SIG-M5 treated with dmso at 0.1 percent for 504 hours (cell line): ENCODE data around the gene SEMA3F.

Experiments
- DNase-seq: peaks from one replicate; lab custom pipeline; 2025; ENCODE audit not compliant: unreplicated experiment; lab: John Stamatoyannopoulos, UW

The SEMA3F gene

GRCh38 chr3:50154840-50155490 is at the start of gene SEMA3F:
SEMA3F (plus strand) TSS chr3:50155324; CDS start chr3:50159623, 4,299 bp downstream.
- DNase-seq: peak; percentile 52

DNA sequence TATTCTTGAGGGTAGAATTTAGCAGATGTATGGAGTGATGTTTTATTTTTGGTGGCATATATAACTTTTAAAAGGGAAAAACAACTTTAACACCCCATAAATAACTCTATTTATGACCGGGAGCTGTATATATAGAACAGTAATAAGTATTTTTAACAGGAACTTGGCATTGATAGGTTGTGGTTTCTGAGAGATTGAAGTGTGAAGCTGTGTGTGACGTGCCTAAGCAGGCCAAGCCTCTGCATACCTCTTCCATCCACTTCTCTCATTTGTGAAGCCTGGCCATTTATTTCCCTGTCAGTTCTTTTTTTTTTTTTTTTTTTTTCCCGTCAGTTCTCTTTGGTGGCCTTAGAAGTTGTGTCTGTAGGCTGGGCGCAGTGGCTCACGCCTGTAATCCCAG is 43.4 kb upstream of the SEMA3F start:
- DNase-seq: no peak

GRCh38 chr3:50112462-50112861 is 42.7 kb upstream of the SEMA3F start:
- no peak for DNase-seq

GRCh38 chr3:50117120-50117519 is 38.0 kb upstream of the SEMA3F start:
- no peak for DNase-seq

DNA sequence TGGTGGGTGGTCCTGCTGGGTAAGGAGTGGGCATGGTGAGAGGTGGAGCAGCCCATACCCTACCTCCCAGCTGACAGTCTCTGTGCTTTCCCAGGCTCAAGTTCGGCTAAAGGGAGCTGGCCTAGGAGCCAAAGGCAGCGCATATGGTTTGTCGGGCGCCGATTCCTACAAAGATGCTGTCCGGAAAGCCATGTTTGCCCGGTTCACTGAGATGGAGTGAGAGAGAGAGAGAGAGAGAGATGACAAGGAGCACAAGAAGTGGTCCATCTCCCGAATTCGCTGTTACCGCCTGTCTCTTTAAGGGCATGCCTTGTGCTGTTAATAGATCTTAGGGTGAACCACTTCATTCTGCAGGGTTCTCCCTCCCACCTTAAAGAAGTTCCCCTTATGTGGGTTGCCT is 36.9 kb upstream of the SEMA3F start:
- no peak for DNase-seq

DNA sequence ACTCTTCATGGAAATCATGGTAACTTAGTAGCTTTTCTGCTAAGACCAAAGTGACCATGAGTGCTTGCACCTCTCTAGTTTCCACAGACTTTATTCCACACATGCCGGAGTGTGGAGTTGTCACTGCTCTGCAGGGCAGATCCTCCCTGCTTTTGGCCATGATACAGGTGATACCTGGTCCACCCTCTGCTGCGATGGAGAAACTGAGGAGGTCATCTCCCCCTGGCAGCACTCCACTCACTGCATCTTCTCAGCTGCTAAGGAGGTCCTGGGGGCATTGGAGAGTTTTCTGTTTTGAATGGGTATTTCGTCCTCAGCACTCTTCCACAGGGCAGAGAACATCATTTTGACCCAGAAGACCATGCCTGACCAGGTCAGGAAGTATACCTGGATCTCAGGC is 35.3 kb upstream of the SEMA3F start:
- DNase-seq: no peak

DNA sequence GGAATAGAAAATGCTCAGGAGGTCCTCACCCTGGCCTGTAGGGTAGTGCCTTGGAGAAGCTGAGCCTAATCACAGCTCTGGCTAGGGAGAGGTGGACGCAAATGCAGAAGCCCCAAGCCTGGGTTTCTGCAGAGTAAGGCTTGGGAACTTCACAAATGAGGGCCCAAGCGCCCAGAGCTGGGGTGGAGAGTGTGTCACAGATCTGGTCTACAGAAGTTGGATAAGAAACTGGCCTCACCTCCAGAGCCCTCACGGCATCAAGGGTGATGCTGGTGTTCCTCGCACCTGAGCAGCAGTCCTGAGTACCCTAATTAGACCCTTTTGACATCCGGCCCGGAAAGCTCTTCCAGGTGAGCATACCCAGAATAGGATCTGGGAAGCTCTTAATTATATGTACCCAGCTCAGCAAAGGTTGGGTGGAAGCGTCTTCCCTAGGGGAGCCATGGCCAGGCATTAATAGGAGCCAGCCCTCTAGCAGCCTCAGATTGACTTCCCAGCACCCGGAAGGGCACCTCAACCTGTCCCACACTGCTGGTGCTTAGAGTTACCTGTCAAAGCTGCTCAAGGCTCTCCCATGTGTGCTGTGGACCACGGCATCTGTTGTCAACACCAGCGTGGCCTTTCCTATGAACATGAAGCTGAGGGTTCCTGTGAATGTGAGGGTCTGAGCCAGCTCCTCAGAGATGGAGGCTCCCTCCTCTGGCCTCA is 34.6 kb upstream of the SEMA3F start:
- no peak for DNase-seq

DNA sequence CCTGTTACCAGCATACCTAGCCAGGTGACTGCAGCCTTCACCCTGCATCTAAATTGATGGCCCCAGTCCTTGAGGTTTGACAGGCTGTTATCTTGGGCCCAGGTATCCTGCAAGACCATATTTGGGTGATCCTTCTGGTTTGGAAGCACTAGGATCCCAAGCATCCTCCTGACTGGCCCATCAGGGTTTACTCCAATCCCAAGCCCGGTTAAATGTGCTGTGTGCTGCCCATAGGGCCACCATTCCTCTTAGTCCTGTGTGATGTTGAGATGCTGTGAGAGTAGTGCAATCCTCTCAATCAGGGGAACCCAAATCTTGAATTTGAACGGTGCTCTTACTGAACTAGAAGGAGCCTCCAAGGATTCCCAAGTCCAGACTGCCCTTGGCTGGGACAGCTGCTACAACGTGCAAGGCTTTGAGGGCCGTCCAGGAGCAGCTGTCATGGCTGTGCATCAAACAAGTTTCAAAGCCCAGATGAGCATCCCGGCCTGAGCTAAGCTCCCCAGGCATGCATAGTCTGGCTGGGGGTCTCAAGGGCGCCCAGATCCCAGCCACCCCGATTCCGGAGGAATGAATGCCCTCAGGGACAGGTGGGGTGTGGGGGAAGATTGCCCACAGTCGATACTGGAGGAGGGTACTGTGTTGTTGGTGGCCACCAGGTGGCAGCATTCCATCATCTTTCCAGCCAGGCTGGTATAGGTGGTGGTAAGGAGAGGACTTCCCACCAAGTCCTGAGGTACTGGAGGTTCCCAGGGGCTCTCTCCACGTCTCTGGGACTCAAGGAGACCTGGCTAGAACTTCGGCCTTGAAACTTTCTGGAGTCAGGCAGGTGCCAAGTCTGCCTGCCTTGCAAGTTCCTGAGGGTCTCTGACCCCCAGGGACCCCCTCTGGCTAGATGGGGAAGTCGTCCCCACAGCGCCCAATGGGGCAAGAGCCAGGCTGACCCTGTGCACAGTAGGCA is 33.8 kb upstream of the SEMA3F start:
- peak; percentile 65 for DNase-seq

DNA sequence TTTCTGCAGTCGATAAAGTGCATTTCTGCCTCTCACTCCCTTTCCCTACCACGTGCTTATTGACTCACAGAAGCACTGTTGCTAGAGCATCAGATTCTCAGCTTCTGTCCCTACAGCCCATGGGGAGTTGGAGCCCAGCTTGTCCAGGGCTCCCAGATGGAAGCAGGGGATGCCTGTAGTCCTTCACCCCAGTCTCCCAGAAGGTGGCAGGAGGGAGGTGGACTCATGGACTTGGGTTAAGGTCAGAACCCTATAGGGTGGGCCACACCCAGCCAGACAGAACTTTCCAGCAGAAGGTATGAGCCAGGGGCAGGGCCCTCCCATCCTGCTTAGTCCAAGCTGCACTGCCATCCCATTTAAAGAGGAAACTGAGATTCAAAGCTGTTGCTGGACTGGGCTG is 33.1 kb upstream of the SEMA3F start:
- DNase-seq: no peak

DNA sequence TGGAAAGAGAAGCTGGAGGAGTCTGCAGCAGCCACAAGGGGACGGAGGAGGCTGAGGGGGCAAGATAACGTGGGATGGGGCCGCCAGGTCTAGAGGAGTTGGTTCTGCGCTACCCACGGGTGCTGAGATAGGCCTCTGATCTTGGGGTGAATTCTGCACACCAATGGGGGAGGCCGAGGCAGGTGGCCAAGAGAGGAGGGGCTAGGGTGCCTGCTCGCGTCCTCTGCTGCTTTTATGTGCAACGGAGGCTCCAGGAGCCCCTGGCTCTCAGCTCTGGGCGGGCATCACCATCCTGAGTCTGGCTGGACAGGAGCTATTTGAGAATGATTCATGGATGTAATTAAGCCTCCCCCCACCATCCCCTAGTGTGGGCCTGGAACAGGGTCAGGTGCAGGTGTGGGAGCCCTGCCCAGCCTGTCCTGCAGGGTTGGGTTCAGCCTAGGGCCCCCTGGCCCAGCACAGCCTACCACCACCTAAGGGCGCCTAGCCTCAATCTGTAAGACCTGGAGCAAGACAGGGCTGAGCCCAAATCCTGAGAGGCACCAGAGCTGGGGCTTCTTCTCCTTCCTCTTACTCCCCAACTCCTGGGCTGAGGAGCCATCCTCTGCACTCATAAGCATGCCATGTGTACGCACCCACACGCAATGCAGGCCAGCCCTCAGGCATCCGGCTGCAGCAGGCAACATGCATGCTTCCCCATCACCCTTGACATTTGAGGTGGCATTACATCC is 32.3 kb upstream of the SEMA3F start:
- DNase-seq: no peak

GRCh38 chr3:50123394-50124051 is 31.6 kb upstream of the SEMA3F start:
- no peak for DNase-seq

GRCh38 chr3:50124052-50124799 is 30.9 kb upstream of the SEMA3F start:
- DNase-seq: no peak

- no peak for DNase-seq
Measured at GRCh38 chr3:50124800-50125178, 30.3 kb upstream of the SEMA3F start.

DNA sequence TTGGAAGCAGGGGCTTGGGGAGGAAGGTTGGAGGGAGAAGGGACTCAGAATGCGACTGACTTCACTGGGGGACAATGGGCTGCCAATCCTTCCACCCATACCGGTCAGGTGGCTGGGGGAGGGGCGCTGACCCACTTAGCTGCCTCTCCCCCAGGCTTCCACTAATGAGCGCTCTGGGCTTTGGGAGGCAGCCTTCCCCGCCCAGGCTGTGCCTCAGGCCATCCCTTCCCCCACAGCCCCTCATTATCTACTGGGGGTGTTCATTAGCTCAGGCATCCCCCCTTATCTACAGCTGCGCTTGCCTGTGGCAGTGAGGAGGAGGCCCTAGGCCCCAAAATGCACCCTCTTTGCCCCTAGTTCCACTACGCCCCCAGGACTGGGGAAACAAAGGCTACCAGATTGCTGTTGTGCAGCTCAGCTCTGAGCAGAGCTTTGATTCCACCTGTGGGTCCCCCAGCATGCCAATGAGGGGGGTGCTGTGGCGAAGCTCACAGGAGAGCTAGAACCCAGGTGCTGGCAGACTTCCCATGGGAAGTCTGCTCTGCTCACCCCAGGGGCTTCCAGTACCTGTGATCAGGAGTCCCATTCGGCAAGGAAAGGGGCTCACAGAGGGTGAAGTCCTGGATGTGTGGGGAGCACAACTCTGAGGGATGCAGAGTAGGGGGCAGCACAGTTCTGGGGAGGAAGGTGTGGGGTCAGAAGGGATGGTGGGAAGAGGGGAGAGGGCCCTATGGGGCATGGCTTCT is 29.4 kb upstream of the SEMA3F start:
- no peak for DNase-seq

DNA sequence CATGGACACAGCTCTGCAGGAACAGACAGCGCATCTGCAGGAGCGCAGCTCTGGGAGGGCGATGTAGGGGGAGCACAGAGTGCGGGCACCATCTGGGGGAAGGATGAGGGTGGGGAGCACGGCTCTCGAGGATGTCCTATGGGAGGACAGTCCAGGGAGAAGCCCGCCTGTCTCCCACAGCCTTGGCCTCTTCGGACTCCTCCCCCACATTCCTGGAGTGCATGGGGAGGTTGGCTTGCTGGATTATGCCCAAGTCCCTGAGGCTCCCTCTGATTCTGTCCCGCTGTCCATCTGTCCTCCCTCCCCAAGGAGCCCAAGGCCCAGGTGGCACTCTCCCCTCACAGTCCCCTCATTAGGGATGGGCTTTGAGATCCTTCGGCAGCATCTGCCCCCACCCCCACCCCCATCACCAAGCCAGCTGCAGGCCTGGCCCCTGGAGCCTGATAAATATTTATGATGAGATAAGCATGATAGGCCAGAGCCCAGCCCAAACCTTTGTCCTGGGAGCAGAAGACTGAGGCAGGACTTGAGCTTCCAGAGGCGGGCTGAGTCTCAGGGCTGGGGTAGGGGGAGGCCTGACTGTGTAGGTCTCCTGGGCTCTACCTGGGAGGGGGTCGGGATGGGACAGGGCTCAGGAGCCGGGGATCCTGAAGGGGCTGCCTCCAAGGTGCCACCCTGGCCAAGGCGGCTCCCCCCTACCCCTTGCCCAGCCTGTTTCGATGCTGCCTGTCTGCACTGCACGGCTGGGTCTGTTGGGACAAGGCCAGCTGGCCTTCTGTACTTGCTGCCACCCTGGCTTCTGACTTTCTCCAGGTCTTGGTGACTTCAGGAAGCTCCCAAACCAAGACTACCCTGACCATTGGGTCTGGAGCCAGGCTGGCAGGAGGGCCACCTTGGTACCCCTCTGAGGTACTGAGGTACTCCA is 28.6 kb upstream of the SEMA3F start:
- DNase-seq: no peak

GRCh38 chr3:50127251-50127691 is 27.9 kb upstream of the SEMA3F start:
- DNase-seq: no peak

- no peak for DNase-seq
Measured at GRCh38 chr3:50128001-50128400, 27.1 kb upstream of the SEMA3F start.

DNA sequence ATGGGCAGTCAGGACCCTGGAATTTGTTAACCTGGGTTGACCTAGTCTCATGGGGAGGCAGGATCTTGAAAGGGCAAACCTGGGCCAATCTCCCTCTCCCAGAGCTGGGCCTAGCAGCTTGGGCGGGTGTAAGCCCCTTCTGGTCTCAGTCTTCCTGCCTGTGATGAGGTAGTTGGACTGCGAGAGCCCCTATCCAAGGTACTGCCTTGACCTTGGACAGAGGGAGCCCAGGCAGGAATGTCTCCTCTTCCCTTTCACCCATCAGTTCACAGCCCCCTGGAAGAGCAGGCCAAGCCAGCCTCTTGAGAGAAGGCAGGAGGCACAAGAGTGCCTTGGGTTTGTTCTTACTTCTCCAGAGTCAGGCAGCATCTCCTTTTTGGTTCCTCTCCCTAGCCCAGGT is 24.7 kb upstream of the SEMA3F start:
- no peak for DNase-seq
